NCI-H2227 (cell line): ENCODE data around the gene ABCA3.

ENCODE experiments used
- DNase-seq: peaks from one replicate; lab custom pipeline; 2025; ENCODE audit not compliant: unreplicated experiment; lab: John Stamatoyannopoulos, UW

ABCA3 gene

GRCh38 chr16:2235695-2236336, 104.7 kb downstream of the ABCA3 start:
- DNase-seq = no peak

- DNase-seq = no peak
These were observed 105.3 kb downstream of the ABCA3 start for GRCh38 chr16:2235234-2235651.

GRCh38 chr16:2234813-2235170, 105.7 kb downstream of the ABCA3 start:
- no peak for DNase-seq

GRCh38 chr16:2233872-2234812, 106.4 kb downstream of the ABCA3 start:
- no peak for DNase-seq

- DNase-seq = no peak
These were observed 107.3 kb downstream of the ABCA3 start for GRCh38 chr16:2233046-2233775.

- no peak for DNase-seq
These were observed 108.2 kb downstream of the ABCA3 start for GRCh38 chr16:2232094-2232990.

GRCh38 chr16:2231016-2231931, 109.3 kb downstream of the ABCA3 start:
- DNase-seq = peak; percentile 24

- DNase-seq = no peak
These were observed 110.2 kb downstream of the ABCA3 start for GRCh38 chr16:2230376-2230775.

GRCh38 chr16:2229632-2230250, 110.8 kb downstream of the ABCA3 start:
- DNase-seq = no peak

GRCh38 chr16:2229091-2229490, 111.4 kb downstream of the ABCA3 start:
- DNase-seq = no peak

GRCh38 chr16:2228161-2228824, 112.2 kb downstream of the ABCA3 start:
- no peak for DNase-seq

GRCh38 chr16:2226918-2227317, 113.6 kb downstream of the ABCA3 start:
- no peak for DNase-seq

- DNase-seq = no peak
These were observed 114.2 kb downstream of the ABCA3 start for GRCh38 chr16:2226245-2226793.
